ENCODE measurements around the gene DDX5. TPM values are rescaled to one million over a fixed set of nuclear protein-coding genes. Genes with fewer than 3 reads are reported as not detected.

The DDX5 gene
- total RNA-seq, 1 experiment from 2014 or later, result 798 TPM

DNA sequence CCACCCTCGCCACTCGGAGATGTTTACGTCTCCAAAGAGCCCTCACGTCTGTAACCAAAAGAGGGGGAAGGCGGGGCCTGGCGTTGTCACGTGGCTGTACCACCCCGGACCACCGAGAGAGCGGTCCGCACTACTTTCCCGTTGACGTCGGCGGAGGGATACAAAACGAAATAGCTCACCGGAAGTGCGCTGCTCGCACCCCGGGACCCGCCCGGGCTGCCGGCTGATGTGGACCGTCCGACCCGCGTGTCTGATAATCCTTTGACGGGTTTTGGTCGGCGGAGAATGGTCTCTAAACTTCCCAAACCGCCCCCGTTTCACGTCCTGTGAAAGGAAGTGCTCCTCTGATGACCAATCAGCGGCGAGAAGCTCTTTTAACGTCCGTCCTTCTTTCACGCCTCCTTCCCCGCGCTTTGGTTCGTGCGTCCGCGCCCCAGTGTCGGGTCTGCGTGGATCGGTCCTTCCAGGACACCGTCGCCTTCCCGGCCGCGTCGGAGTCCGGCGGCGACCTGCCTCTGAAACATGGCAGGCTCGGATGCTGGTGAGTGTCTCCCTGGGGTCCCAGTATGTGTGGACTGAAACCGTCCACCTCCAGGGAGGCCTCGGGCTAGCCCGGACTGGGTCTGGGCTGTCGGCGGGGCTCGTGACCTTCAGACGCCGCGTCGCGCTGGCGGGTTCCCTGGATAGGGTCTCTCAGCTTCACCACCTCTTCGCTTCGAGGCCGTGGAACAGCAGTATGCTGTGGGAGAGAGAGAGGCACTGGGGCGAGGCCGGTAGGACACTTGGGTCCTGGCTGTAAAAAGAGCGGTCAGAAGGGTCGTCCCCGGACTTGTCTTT lies 705 bp upstream of the DDX5 start, which contains the start of gene CEP95 (continued):
- peak; percentile 84 for TF ChIP-seq SIN3A (IDR thresholded peaks at IDR 0.05; ENCODE audit: low read depth)

DNA sequence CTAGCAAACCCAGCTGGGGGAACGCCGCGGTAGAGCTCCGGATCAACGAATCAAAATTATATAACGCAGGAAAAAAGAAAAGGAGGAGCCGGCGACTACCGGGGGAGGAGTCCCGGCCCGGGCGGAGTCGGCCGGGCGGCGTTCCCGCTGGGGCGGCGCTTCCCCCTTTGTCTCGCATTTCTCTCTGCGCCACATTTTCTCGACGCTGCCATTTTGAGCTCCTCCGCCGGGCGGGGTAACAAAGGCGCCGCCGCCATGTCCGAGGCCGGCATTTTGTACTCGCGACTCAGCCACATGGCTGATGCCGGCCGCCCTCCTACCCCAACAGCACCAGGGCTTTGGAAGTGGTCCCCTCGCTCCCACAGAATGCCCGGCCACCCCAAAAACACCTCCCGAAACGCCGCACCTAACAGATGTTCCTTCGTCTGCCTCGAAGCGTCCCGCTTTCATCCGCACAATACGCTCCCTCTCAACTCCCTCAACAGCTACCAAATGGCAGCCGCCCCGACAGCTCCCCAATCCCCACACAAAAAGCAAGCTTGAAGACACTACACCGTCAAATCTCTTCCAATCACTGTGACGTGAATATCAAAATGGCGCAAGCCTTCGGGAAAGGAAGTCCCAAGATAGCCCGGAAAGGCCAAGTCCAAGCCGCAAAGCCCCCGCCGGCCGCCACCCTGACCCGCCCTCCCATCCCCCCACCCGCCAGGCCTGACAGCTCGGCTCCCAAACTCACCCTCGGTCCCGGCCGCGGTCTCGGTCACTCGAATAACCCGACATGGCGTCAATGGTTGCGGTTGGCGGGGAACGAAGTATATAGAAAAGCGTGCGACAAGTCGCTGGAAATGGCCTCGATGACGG lies 519 bp downstream of the DDX5 start:
- no peaks in the 10 kb centered on the region for H3K9me3 ChIP-seq (ENCODE audit: control insufficient read depth in 1 of 2, insufficient read depth in 1 of 2, low read depth in 1 of 2, low read length in 2 of 2)
- peaks cover 94% of the 10 kb centered on the region for H3K79me2 ChIP-seq (ENCODE audit: insufficient read depth, low read length)
- no peak overlapping the region for H2AFZ ChIP-seq (ENCODE audit: low read depth, low read length, poor library complexity, severe bottlenecking)
- peaks cover 12 to 38% of the 10 kb centered on the region in 2 experiments for H3K4me1 ChIP-seq (ENCODE audit: control insufficient read depth in 1 of 2, insufficient read depth in 2 of 2, low read length in 2 of 2)
- H3K27me3 ChIP-seq (ENCODE audit: insufficient read depth, low read length), result no peaks in the 10 kb centered on the region
- DNase-seq (ENCODE audit: low read depth, low spot score) (peak; percentile 59), ATAC-seq (peak; percentile 39)
- H3K9me2 ChIP-seq (ENCODE audit: insufficient read depth), result no peaks in the 10 kb centered on the region
- POLR2A ChIA-PET, result interaction anchor here (0.5 to 3.1 kb wide), 34 partner anchors 8 to 663 kb away, joined by 3 to 119 read pairs (median 4); partner anchors contain the start of genes POLG2 and SMARCD2
- intact Hi-C loops (cut with micrococcal nuclease), result loop anchor here (1.0 to 5.0 kb wide), 2 partner anchors 8 to 142 kb away; partner anchors contain the start of gene POLG2
- peak overlapping the region; percentile 90 for H3K27ac ChIP-seq (ENCODE audit: low read depth, low read length)
- peak overlapping the region; percentile 99 for H3K9ac ChIP-seq (ENCODE audit: low read length)
- CTCF ChIA-PET, result interaction anchor here (1.2 to 2.3 kb wide), 4 partner anchors 8 to 224 kb away, joined by 3 to 14 read pairs (median 8); partner anchors contain the start of gene POLG2
- H3K36me3 ChIP-seq (ENCODE audit: control insufficient read depth in 1 of 2, insufficient read depth in 2 of 2, low read length in 2 of 2), result peaks cover 61 to 71% of the 10 kb centered on the region in 2 experiments
- RAD21 ChIA-PET (ENCODE audit: low non-redundant PET in 1 of 2, low total read pairs in 2 of 2, uncharacterized antibody in 2 of 2, unreplicated experiment in 2 of 2), result no interaction called here
- peak overlapping the region; percentile 93 to 95 for H3K4me3 ChIP-seq (replicated peaks in 1 of 2; ENCODE audit: low read depth in 1 of 2, low read length in 2 of 2)
- TSS peak; percentile 37 for BruUV-seq (replicated peaks)
- H3K4me2 ChIP-seq (ENCODE audit: low read length), result peak overlapping the region; percentile 87
- peaks cover 56% of the 10 kb centered on the region; the same call in 1 of the 2 replicates for H4K20me1 ChIP-seq (ENCODE audit: insufficient read depth)
- TF ChIP-seq, protein P1, sequence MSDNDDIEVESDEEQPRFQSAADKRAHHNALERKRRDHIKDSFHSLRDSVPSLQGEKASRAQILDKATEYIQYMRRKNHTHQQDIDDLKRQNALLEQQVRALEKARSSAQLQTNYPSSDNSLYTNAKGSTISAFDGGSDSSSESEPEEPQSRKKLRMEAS (IDR thresholded peaks at IDR 0.05), result peak; percentile 85
- TF ChIP-seq TCF7L2 (IDR thresholded peaks at IDR 0.05; ENCODE audit: borderline replicate concordance, extremely low read depth, insufficient read depth, insufficient read length), result peak; percentile 96
- TF ChIP-seq, protein P2, sequence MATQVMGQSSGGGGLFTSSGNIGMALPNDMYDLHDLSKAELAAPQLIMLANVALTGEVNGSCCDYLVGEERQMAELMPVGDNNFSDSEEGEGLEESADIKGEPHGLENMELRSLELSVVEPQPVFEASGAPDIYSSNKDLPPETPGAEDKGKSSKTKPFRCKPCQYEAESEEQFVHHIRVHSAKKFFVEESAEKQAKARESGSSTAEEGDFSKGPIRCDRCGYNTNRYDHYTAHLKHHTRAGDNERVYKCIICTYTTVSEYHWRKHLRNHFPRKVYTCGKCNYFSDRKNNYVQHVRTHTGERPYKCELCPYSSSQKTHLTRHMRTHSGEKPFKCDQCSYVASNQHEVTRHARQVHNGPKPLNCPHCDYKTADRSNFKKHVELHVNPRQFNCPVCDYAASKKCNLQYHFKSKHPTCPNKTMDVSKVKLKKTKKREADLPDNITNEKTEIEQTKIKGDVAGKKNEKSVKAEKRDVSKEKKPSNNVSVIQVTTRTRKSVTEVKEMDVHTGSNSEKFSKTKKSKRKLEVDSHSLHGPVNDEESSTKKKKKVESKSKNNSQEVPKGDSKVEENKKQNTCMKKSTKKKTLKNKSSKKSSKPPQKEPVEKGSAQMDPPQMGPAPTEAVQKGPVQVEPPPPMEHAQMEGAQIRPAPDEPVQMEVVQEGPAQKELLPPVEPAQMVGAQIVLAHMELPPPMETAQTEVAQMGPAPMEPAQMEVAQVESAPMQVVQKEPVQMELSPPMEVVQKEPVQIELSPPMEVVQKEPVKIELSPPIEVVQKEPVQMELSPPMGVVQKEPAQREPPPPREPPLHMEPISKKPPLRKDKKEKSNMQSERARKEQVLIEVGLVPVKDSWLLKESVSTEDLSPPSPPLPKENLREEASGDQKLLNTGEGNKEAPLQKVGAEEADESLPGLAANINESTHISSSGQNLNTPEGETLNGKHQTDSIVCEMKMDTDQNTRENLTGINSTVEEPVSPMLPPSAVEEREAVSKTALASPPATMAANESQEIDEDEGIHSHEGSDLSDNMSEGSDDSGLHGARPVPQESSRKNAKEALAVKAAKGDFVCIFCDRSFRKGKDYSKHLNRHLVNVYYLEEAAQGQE (IDR thresholded peaks at IDR 0.05; ENCODE audit: low read depth), result no peak
- TF ChIP-seq EGR1 (IDR thresholded peaks at IDR 0.05; ENCODE audit: low read depth), result peak; percentile 53; the same call in 1 of the 2 replicates
- TF ChIP-seq, protein P3, sequence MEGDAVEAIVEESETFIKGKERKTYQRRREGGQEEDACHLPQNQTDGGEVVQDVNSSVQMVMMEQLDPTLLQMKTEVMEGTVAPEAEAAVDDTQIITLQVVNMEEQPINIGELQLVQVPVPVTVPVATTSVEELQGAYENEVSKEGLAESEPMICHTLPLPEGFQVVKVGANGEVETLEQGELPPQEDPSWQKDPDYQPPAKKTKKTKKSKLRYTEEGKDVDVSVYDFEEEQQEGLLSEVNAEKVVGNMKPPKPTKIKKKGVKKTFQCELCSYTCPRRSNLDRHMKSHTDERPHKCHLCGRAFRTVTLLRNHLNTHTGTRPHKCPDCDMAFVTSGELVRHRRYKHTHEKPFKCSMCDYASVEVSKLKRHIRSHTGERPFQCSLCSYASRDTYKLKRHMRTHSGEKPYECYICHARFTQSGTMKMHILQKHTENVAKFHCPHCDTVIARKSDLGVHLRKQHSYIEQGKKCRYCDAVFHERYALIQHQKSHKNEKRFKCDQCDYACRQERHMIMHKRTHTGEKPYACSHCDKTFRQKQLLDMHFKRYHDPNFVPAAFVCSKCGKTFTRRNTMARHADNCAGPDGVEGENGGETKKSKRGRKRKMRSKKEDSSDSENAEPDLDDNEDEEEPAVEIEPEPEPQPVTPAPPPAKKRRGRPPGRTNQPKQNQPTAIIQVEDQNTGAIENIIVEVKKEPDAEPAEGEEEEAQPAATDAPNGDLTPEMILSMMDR (IDR thresholded peaks at IDR 0.05 in 2 of 3, conservative IDR thresholded peaks at IDR 0.05 in 1 of 3; ENCODE audit: borderline replicate concordance in 1 of 3, insufficient read depth in 1 of 3, low read depth in 2 of 3, low read length in 2 of 3), result no peak
- TF ChIP-seq SIN3A (IDR thresholded peaks at IDR 0.05; ENCODE audit: low read depth), result peak; percentile 49; the same call in 1 of the 2 replicates
- peak; percentile 61; the same call in 1 of the 2 replicates for TF ChIP-seq ZFX (IDR thresholded peaks at IDR 0.05)
- TF ChIP-seq YY1 (IDR thresholded peaks at IDR 0.05; ENCODE audit: extremely low read depth, insufficient replicate concordance, low read depth, low read length), result peak; percentile 97
- no peak for TF ChIP-seq ELF1 (IDR thresholded peaks at IDR 0.05; ENCODE audit: borderline replicate concordance, low read depth)
- TF ChIP-seq, protein P4, sequence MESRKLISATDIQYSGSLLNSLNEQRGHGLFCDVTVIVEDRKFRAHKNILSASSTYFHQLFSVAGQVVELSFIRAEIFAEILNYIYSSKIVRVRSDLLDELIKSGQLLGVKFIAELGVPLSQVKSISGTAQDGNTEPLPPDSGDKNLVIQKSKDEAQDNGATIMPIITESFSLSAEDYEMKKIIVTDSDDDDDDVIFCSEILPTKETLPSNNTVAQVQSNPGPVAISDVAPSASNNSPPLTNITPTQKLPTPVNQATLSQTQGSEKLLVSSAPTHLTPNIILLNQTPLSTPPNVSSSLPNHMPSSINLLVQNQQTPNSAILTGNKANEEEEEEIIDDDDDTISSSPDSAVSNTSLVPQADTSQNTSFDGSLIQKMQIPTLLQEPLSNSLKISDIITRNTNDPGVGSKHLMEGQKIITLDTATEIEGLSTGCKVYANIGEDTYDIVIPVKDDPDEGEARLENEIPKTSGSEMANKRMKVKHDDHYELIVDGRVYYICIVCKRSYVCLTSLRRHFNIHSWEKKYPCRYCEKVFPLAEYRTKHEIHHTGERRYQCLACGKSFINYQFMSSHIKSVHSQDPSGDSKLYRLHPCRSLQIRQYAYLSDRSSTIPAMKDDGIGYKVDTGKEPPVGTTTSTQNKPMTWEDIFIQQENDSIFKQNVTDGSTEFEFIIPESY (IDR thresholded peaks at IDR 0.05; ENCODE audit: extremely low read depth, insufficient replicate concordance, low read length), result no peak
- TF ChIP-seq POLR2AphosphoS5 (IDR thresholded peaks at IDR 0.05; ENCODE audit: low read depth, low read length), result peak; percentile 79
